ENCODE data around the gene ITPR2.
"Not testable (repeated sequence)": the region's sequence is repeated elsewhere in the genome, so short reads cannot be mapped to it uniquely, and the experiment has no call there.

The ITPR2 gene

GRCh38 chr12:26848156-26848825 is 15.3 kb upstream of the ITPR2 start:
- peak; percentile 27 for FAIRE-seq

GRCh38 chr12:26847431-26847830 is 14.4 kb upstream of the ITPR2 start:
- FAIRE-seq, result no peak

DNA sequence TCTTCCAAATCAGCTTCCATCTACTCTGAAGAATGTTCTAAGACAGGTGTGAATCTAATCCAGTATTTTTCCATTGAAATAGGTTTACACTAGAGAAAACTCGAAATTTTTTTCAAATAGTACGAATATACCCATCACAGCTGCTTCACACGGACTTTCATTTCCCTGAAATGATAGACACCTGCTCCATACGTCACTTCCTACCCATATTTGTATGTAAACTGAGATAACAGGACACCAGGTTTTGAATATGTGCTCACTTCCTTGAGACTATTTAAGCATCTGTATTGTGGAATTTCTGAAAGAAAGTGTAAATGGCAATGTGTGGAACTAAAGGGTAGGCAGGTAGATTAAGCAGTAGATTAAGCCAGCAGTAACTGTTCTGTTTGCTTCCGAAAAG is 13.4 kb upstream of the ITPR2 start:
- no peak for FAIRE-seq

- no peak for FAIRE-seq
These were observed 13.0 kb upstream of the ITPR2 start for GRCh38 chr12:26845984-26846383.

DNA sequence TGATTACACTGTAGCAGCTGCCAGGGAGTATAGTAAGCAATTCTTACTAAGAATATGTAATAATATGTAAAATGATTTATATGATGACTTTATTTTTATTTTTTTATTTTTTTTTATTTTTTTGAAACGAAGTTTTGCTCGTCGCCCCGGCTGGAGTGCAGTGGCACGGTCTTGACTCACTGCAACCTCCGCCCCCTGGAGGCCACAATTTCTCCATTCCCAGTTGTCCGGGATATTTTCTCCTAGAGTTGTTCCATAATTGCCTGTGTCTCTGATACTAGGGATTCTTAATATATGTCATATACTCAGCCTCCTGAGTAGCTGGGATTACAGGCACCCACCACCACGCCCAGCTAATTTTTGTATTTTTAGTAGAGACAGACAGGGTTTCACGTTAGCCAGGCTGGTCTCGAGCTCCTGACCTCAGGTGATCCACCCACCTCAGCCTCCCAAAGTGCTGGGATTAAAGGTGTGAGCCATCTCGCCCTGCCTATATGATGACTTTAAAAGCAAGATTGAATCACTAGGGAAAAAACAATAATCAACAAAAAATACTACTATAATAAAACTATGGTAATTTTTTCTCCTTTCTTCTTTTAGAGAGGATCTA is 12.2 kb upstream of the ITPR2 start:
- FAIRE-seq, result peak; percentile 92

GRCh38 chr12:26843311-26843710 is 10.3 kb upstream of the ITPR2 start:
- no peak for FAIRE-seq

DNA sequence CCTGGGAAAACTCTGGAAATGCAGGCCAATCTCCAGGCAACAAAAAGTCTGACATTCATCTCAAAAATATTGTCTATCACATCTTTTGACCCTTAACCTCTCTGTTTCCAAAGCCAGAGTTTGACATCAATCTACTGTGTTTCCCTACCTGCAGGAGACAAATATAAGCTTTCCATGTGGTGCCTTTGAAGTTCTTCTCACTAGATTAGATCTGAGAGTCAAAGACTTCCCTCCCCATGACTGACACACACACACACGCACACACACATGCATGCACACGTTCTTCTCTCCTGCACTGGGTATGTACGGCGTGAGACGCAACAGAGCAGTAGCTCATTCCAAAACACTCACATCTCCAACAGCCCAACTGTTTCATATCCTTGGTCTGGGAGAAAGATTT is 8.1 kb upstream of the ITPR2 start:
- FAIRE-seq, result no peak

DNA sequence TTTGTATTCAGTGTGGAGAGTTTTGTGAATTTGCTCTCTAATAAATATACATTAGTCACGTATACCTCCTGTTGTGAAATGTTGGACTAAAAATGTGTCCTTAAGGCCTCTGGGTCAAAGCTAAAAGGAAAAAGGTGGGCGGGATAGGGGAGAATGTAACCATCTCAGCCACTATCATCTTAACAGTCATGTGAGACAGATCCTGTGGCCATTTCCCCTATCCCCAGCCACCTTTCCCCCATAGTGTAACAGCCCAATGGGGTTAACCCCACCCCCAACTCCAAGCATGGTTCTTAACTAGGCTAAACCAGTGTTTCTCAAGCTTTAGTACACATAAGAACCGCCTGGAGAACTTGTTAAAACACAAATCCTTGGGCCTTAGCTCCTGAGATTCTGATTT is 6.5 kb upstream of the ITPR2 start:
- FAIRE-seq, result no peak

- no peak for FAIRE-seq
These were observed 6.0 kb upstream of the ITPR2 start for GRCh38 chr12:26838888-26839416.

DNA sequence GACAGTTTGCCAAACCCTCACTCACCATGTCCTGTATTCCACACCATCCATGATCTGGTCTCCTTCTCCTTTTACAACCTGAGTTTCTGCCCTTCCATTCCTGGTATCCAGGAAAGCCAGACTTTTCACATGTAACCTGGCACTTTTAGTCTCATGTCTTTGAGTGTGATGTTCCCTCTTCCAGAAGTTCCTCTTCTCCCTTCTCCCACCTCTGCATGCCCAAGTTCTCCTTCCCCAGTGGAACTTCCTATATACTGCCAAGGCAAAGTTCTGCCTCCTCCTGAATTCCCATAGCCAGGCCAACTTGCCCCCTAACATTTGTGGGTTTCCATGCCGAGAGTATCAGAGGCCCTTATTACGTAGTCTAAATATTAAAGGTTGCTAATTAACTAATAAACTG is 3.2 kb upstream of the ITPR2 start:
- no peak for FAIRE-seq

- FAIRE-seq, result not testable (repeated sequence)
These were observed 1.6 kb upstream of the ITPR2 start for GRCh38 chr12:26834503-26835060.

DNA sequence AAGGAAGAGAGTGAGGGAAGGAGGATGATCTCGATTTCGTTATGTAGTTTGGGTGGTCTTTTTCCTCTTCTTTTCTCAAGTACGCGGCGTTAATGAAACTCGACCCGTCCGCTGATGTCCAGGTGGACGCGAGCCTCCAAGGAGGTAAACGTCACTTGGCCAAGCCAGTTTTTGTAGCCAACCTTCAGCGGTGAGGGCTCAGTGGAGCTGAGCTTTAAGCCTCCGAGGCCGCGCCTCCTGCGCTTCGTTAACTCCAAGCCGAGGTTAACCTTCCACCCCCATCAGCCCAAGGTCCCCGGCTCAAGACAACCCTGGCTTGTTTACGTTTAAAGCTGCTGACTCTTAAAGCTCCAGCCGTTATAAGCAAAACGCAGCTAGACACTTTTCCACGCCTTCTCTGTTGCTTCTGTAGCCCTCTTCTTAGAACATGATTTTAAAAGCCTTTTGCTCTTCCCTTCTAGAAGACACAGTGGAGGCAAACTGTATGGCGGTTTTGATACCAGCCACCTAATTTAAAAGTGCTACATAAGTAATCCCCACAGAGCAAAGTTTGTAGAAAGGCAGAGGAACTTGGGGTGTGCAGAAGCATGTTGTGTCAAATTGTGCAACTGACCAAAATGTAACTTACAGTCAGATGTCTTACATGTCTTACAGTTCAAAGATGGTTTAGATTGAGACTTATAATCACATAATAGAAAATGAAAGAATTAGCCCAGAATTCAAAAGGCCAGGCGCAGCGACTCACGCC is 923 bp upstream of the ITPR2 start:
- no peak for FAIRE-seq

DNA sequence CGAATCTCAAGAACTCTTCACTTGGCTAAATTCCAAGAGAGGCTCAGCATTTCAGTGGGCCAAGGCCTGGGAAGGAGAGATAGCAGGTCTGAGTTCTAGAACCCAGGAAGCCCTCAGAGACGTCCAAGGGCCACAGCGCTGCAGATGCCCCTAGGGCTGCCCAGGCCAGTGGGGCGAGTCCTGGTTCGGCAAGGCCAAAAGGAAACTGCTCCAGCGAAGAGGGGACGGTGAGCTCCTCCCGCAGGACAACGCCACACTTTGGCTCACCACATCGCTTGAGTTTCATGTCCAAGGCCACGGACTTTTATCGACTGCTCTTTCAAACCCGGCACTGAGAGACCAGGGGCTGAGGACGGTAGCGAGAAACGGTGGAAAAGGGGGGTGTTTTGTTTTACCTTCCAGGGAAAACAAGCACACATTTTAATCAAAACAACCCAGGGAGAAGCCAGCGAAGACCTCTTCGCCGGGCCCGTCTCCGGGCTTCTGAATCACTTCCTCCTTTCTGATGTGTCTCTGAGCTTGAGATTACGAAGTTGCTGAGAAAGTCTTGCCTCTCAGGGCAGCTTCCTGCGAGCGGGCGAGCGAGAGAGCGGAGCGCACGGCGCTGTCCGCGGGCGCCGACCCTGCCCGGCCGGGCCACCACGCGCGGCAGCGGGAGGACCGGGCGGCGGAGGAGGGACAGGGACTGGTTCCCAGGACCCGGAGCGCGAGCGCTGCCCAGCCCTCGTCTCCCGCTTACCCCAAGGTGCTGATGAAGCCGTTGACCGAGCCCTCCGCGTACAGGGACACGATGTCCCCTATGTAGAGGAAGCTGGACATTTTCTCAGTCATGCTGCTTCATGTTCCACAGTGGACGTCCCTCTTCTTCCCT is 808 bp downstream of the ITPR2 start:
- no peak for FAIRE-seq

DNA sequence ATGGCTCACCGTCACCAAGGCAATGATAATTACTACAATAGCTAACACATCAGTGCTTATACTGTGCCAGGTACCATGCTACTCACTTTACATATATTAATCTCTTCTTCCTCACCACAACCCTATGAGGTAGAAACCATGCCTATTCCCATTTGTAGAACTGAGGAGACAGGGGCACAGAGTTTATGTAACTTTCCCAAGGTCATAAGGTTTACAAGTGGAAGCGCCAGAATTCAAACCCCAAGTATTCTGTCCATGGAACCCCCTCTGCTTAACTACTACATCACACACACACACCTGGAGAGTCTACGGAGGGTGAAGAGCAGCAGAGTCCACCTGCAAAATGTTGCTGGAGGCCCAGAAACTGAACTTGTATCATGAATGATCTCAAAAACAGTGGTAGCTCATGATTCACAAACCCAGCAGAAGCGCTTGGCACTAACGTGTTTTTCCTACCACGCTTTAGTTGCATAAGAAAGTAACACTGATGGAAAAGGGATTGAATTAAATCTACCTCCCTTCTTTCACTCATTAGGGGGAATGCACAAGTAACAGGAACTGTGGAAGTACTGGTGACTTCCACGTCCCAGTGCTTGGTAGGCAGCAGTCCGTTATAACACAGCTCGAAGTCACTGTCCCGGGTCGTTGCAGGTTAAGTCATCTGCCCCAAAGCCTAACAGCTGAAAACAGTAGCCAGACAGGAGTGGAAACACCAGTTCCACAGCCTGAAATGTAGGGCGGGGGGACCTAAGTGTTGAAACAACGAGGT is 2.0 kb downstream of the ITPR2 start:
- no peak for FAIRE-seq

DNA sequence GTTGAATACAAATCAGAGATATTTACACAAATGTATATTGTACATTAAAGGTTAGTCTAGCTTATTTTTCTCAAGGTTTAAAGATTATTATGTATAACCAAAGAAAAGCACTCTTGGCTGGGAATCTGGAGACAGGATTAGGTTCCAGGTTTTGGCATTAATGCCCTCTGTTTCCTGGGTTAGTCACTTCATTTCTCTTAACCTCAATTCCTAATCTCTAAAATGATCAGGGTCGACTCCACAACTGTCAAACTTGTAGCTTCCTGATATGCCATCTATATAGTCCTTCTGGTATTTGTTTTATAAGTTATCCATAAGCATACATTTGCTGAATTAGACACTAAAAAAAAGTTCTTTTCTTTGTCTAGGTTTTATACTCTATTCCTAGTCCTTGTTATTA is 2.6 kb downstream of the ITPR2 start:
- no peak for FAIRE-seq

DNA sequence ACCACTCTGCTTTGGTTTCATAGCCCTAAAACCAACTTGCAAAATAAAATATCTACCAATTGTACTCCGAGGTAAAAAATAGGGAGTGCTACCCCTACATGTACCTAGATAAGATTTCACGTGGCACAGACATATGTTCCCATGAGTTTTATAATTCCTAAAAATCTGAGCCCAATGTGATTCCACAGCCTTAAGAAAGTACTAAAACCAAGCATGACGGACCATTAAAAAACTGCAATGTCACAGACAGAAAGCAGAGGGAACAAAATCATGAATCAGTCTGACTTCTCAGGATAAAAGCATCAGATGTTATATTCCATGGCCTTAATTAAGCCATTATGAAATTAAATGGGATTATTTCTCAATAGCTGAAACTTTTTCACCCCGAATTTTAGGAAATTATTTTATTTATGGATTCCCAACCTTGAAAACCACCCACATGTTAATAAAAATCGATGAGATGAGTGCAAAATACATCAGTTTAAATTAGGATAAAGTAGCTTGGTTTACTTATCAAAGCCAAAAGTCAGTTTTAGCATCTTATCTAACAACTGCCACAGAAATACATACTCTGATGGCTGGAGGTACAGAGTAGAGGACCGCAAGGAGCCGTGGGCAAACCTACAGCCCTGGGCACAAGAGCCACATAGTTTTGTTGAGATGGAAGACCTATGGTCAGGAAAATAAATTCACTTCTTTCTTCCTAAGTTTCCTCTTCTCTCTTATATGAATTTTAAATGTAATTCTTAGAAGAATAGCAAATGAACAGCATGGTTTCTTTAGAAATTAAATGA is 4.5 kb downstream of the ITPR2 start:
- FAIRE-seq, result no peak

GRCh38 chr12:26826437-26826836 is 6.6 kb downstream of the ITPR2 start:
- FAIRE-seq, result no peak

GRCh38 chr12:26825459-26826016 is 7.5 kb downstream of the ITPR2 start:
- FAIRE-seq, result no peak

DNA sequence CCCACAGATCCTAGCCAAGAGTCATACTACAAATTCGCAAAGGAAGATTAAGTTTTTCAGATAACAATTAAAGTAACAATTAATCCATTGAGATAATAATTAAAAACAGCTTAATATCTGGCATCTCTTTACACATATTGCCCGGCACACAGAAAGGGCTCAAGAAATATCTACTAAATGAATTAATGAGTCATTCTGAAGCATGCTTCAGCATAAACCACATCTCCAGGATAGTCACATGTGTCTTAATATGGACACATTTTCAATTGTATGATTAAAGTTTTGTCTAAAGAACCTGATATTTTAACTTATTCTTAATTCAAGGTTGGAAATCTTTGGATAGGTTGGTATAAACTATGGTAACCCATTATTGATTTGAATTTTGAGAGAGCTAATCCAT is 9.6 kb downstream of the ITPR2 start:
- no peak for FAIRE-seq

DNA sequence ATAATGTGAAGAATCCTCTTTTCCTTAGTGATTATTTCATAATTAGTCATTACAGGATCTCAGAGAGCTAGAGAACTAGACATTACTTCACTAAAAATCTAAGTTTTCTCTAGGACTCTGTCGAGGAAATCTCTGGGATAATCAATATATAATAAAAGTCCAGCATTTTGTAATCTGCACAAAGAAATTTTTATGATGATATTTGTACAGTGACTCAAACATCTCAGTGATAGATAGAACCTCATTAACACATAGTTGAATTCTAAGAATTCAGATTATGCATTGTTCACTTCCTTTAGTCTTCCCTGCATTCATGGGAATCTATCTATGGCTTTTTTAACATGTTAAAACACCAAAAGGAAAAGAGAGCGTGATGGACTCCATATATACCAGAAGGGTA is 11.0 kb downstream of the ITPR2 start:
- no peak for FAIRE-seq

DNA sequence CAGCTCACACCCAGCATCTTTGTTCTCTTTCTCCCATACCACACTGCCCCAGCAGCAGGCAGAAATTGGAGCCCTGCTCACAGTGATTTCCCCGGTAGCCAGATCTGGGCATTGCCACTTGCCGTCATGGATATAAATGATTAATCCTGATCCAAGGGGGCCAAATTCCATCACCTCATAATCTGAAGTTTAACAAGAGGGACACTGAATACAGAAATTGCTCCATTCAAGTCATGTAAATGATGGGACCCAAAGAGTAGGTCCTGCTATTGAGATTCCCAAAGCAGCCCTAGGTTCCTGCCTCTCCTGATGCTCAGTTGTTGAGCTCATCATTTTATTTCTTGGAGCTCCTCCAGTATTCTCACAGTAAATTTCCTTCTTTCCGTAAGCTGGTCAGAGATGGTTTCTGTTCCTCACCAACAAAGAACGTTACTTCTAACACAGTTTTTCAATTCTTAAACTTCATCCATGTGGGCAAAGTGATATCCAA is 11.7 kb downstream of the ITPR2 start:
- FAIRE-seq, result no peak
